ENCODE results near the gene DNLZ. TPM values are rescaled to one million over a fixed set of nuclear protein-coding genes. Genes with fewer than 3 reads are reported as not detected.

DNLZ gene
- total and polyA plus RNA-seq, 2 of the 4 experiments (the other 2 are of a cell fraction): 2.0 to 11.4 TPM

GRCh38 chr9:136378170-136379002, 14.8 kb upstream of the DNLZ start:
- ATAC-seq (ENCODE audit: low read depth): no peak

More at GRCh38 chr9:136378170-136379002, 14.8 kb upstream of the DNLZ start:
- Histone ChIP-seq H3K27me3 (ENCODE audit: control insufficient read depth, insufficient read depth, low read length) (no peaks in the 10 kb centered on the region), H4K5ac (ENCODE audit: low read depth, low read length) (no peak overlapping the region), H4K8ac (ENCODE audit: low read depth in 2 of 2, low read length in 2 of 2) (no peak overlapping the region), H3K79me1 (ENCODE audit: low read depth in 1 of 2, low read length in 2 of 2) (no peaks in the 10 kb centered on the region), H2BK120ac (ENCODE audit: low read depth, low read length) (no peak overlapping the region), H3K4me2 (ENCODE audit: low read depth, low read length) (no peak overlapping the region), H2BK5ac (ENCODE audit: low read depth, low read length, poor library complexity, severe bottlenecking) (no peak overlapping the region), H4K20me1 (ENCODE audit: insufficient read depth, low read length) (no peaks in the 10 kb centered on the region), H3K36me3 (ENCODE audit: control insufficient read depth, insufficient read depth, low read length) (peaks cover 40% of the 10 kb centered on the region), H3K27ac (ENCODE audit: insufficient read depth, low read length) (no peak overlapping the region), H3K9me3 (ENCODE audit: control insufficient read depth, insufficient read depth, low read length) (no peaks in the 10 kb centered on the region), H4K91ac (ENCODE audit: insufficient read depth, low read depth, low read length) (no peak overlapping the region), H3K9me1 (ENCODE audit: insufficient read depth, low read length) (no peaks in the 10 kb centered on the region), H3K14ac (replicated peaks; ENCODE audit: low read depth, low read length) (no peak overlapping the region), H3K4me1 (ENCODE audit: control insufficient read depth, insufficient read depth, low read length) (no peaks in the 10 kb centered on the region; the same call in 1 of the 2 replicates), H2BK15ac (ENCODE audit: low read depth, low read length) (no peak overlapping the region), H3K9ac (ENCODE audit: low read depth, low read length) (no peak overlapping the region), H3K18ac (ENCODE audit: low read depth, low read length) (no peak overlapping the region), H2AK5ac (ENCODE audit: low read depth, low read length) (no peak overlapping the region), H3K4me3 (ENCODE audit: insufficient read depth, low read depth, low read length) (no peak overlapping the region), H3K4ac (ENCODE audit: low read depth, low read length) (no peak overlapping the region), H2BK20ac (ENCODE audit: low read depth, low read length) (no peak overlapping the region), H2AK9ac (replicated peaks; ENCODE audit: low read depth, low read length, poor library complexity) (no peak overlapping the region), H3K23ac (ENCODE audit: low read depth, low read length) (no peak overlapping the region), H2AFZ (replicated peaks; ENCODE audit: low read length, poor library complexity) (no peak overlapping the region), H3K56ac (ENCODE audit: extremely low read depth, insufficient read depth, low read length) (no peak overlapping the region)
- intact Hi-C loops (cut with micrococcal nuclease): no loop called here
- POLR2A ChIA-PET (ENCODE audit: unreplicated experiment): no interaction called here
- dilution Hi-C loops (cut with HindIII; ENCODE audit: low sequenced_read_pairs, unreplicated experiment): no loop called here
- no peak for TF ChIP-seq SMC3 (IDR thresholded peaks at IDR 0.05; ENCODE audit: low read depth, low read length)
- TF ChIP-seq NFE2L2 (IDR thresholded peaks at IDR 0.05; ENCODE audit: low read depth, low read length): no peak
- no peak for TF ChIP-seq MXI1 (IDR thresholded peaks at IDR 0.05; ENCODE audit: borderline replicate concordance, low read depth, low read length)
- TF ChIP-seq FOS (IDR thresholded peaks at IDR 0.05; ENCODE audit: low read depth, low read length): no peak
- DNase-seq: no peak
- CTCF ChIA-PET: no interaction called here
- in situ Hi-C loops (cut with MboI; ENCODE audit: low sequenced_read_pairs): no loop called here
- no TSS peak for BruUV-seq (replicated peaks)
- 91% methylated on average over 13 of the region's 28 CpGs; no CpG with 5 or more reads in 1 of the 2 experiments for WGBS, 2 experiments (ENCODE audit: extremely low coverage in 2 of 2, insufficient read length in 1 of 2)
